ENCODE data around the gene LRWD1. TPM values are rescaled to one million over a fixed set of nuclear protein-coding genes. Genes with fewer than 3 reads are reported as not detected.

LRWD1 gene
- total RNA-seq, 1 experiment from 2014 or later, result 39.5 TPM

DNA sequence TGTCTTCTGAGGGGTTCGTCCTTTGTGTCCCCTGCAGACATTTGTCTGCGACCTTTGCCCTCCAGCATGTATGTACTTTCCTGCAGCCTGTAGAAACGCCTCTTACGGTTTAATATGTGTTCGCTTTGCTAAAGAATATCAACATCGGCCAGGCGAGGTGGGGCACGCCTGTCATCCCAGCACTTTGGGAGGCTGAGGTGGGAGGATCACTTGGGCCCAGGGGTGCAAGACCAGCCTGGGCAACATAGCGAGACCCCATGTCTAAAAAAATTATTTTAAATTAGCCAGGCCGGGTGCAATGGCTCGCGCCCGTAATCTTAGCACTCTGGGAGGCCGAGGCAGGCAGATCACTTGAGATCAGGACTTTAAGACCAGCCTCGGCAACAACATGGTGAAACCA lies 15.6 kb upstream of the LRWD1 start (continued):
- no peak for TF ChIP-seq ELF1 (IDR thresholded peaks at IDR 0.05; ENCODE audit: borderline replicate concordance, low read depth)

DNA sequence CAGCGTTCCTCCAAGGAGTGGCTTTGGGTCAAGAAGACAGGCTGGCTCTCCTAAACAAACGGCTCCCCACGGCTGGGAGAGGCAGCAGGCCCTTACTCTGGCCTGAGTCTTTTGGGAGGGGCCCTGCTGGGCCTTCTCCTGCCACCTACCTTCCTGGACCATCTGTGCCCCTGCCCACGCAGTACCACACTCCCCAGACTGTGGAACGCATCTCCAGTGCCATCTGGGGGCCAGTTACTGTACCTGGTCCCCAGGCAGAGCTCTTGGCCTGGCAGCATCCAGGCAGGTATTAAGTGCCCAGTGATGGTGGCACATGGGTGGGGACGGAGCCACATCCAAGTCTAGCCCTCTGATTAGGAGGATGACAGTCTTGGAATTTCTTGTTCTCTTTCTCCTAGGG lies 14.5 kb upstream of the LRWD1 start:
- no peak for DNase-seq (ENCODE audit: low read depth, low spot score)
- H3K9me2 ChIP-seq (ENCODE audit: insufficient read depth), result no peaks in the 10 kb centered on the region
- H3K4me2 ChIP-seq (ENCODE audit: low read length), result no peak overlapping the region
- H3K4me3 ChIP-seq (replicated peaks in 1 of 2; ENCODE audit: low read depth in 1 of 2, low read length in 2 of 2), result no peak overlapping the region
- no TSS peak for BruUV-seq (replicated peaks)
- RAD21 ChIA-PET (ENCODE audit: low non-redundant PET in 1 of 2, low total read pairs in 2 of 2, uncharacterized antibody in 2 of 2, unreplicated experiment in 2 of 2), result interaction anchor here in 1 of 2 experiments (1.7 kb wide), 1 partner anchor 46 kb away, joined by 5 read pairs; no protein-coding TSS in a partner anchor
- no peak overlapping the region for H3K27ac ChIP-seq (ENCODE audit: low read depth, low read length)
- H2AFZ ChIP-seq (ENCODE audit: low read depth, low read length, poor library complexity, severe bottlenecking), result no peak overlapping the region
- peak; percentile 45; the same call in 1 of the 2 replicates for TF ChIP-seq EGR1 (IDR thresholded peaks at IDR 0.05; ENCODE audit: low read depth)
- no peak for TF ChIP-seq EZH2phosphoT487 (IDR thresholded peaks at IDR 0.05; ENCODE audit: borderline replicate concordance)
- peak; percentile 81 for TF ChIP-seq RAD21 (IDR thresholded peaks at IDR 0.05; ENCODE audit: low read depth)
- peak; percentile 46 to 67 (median 50); a peak in 5 of 6 replicates for TF ChIP-seq CTCF (IDR thresholded peaks at IDR 0.05 in 2 of 3, conservative IDR thresholded peaks at IDR 0.05 in 1 of 3; ENCODE audit: borderline replicate concordance in 1 of 3, insufficient read depth in 1 of 3, low read depth in 2 of 3, low read length in 2 of 3)
- no peak overlapping the region for H3K9ac ChIP-seq (ENCODE audit: low read length)
- H4K20me1 ChIP-seq (ENCODE audit: insufficient read depth), result no peaks in the 10 kb centered on the region
- peaks cover 6 to 19% of the 10 kb centered on the region in 2 experiments for H3K4me1 ChIP-seq (ENCODE audit: control insufficient read depth in 1 of 2, insufficient read depth in 2 of 2, low read length in 2 of 2)
- no peaks in the 10 kb centered on the region; a peak in 1 of 4 replicates for H3K36me3 ChIP-seq (ENCODE audit: control insufficient read depth in 1 of 2, insufficient read depth in 2 of 2, low read length in 2 of 2)
- intact Hi-C loops (cut with micrococcal nuclease), result loop anchor here (1.0 to 5.0 kb wide), 3 partner anchors 38 to 173 kb away; no protein-coding TSS in a partner anchor
- ATAC-seq, result peak; percentile 79
- H3K27me3 ChIP-seq (ENCODE audit: insufficient read depth, low read length), result no peaks in the 10 kb centered on the region
- no peaks in the 10 kb centered on the region for H3K79me2 ChIP-seq (ENCODE audit: insufficient read depth, low read length)
- no peaks in the 10 kb centered on the region for H3K9me3 ChIP-seq (ENCODE audit: control insufficient read depth in 1 of 2, insufficient read depth in 1 of 2, low read depth in 1 of 2, low read length in 2 of 2)
- CTCF ChIA-PET, result interaction anchor here (0.6 to 2.2 kb wide), 4 partner anchors 10 to 171 kb away, joined by 3 to 14 read pairs (median 4); no protein-coding TSS in a partner anchor
- POLR2A ChIA-PET, result no interaction called here

Data from HCT116 (cell line).